DMS114 treated with DMSO at 0.1 percent for 48 hours (cell line): ENCODE measurements around the gene RASL12.
A peak's percentile ranks its signal among the peaks of the same experiment; 100 is the strongest.

Source experiments
- DNase-seq: peaks from one replicate; lab custom pipeline; 2025; ENCODE audit not compliant: unreplicated experiment; lab: John Stamatoyannopoulos, UW

Gene RASL12

DNA sequence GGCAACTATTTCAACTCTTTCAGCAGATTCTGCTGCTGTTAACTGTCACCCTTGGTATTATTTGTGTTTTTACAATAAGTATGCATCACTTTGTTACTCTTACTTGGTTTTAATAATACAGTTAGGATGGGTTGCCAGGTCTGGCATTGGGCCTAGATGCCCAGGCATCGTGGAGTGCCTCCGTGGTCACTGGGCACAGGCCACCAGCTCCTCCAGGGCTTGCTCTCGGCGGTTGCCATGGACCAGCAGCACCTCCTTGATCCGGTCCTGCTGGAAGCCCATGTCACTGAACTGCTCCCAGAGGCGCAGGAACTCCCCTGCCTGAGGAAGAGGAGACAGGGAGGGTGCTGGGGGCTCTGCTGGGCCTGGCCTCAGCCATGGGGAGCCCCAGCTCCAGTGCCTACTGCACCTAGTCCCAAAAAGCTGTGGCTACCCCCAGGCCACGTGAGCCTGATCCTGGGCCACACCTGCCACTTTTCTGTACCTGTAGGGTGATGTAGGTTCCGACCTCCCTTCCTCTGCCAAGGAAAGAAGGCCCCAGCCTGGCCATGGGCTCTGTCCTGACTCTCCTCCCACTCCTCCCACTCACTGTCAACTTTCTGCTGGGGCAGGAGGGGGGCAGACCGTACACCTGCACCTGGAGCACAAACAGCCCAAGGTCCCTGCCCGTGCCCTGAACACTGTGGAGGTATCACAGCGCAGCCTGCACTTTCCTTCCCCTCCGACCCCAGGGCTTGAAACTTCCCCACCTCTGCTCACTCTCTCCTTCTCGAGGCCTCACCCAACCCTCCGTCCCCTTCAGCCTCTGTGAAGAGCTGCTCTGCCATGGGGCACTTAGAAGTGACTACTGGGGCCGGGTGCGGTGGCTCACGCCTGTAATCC, 25.4 kb upstream of the RASL12 start:
- no peak for DNase-seq

DNA sequence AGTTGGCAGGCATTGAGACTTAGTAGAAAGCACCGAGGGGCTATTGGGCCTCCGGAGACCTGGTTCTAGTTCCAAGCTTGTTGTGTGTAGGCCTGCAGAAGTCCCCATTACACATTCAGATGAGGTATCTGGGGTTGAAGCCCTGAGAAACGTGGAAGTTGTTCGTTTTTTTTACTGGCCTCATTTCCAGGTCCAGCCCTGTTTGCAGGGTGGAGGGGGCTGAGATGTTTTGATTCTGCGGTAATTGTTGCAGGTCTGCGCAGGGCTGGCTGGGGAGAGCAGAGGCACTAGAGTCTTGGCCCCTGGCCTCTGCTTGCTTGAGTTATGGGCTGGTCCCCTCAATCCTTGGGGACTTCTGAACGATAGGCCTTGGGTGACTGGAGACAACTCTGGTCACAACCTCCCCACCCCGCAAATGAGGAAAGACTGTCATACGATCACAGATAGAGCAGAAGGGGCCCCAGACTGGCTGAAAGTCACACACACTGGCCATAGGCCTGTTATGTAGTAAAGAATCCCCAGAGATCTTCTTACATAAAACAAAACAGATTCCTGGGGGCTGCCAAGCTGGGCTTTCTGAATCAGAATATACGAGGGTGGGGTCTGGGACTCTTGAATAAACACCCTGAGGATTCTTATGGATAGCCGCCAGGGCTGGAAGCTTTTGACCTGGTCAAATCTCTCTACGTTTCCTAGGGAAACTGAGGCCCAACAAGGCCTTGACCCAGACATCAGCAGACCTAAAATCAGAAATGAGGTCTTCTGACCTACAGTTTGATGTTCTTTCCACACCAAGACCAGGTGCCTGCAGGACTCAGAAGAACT, 24.4 kb upstream of the RASL12 start:
- no peak for DNase-seq

DNA sequence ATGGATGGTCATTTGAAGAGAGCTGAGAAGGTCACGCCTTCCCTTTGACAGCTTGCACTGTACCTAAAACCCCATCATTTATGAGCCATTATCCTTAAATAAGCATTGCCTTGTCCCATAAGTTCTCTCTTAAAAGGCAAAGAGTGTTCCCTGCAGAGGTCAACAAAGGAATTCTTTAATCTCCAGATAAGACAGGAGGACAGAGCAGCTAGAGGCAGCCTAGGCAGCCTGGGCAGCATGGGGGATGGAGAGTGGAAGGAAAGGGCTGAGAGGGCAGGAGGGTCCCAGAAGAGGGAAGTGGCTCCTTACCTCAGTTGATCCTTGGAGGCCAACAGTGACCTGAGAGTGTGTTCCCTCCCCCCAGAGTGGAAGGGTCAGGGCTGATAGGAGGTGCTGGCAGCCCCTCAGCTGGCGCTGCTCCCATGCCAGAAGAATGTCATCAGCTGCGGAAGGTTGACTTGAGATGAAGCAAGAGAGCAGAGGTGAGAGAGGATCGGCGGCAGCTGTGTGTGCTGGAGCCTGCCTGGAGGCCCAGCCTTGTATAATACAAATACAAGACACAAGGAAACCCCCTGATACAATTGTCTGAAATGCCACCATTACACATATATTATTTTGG, 21.5 kb upstream of the RASL12 start:
- no peak for DNase-seq

DNA sequence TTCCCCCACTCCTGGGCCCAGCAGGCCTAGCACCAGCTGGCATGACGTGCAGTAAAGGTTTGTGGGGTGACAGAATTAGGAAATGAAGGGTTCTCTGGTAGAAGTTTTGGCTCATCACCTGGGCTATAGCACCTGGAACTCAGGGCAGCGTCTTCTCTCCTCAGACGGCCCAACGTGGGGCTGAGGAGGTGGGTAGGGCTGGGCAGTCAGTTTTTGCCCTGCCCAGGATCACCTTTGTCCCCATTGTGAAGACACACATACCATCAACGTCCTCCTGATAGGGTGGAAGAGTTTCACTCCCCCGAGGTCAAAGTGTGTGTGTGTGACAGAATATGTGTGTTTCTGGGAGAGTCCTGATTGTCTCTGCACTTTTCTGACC, 20.8 kb upstream of the RASL12 start:
- no peak for DNase-seq

DNA sequence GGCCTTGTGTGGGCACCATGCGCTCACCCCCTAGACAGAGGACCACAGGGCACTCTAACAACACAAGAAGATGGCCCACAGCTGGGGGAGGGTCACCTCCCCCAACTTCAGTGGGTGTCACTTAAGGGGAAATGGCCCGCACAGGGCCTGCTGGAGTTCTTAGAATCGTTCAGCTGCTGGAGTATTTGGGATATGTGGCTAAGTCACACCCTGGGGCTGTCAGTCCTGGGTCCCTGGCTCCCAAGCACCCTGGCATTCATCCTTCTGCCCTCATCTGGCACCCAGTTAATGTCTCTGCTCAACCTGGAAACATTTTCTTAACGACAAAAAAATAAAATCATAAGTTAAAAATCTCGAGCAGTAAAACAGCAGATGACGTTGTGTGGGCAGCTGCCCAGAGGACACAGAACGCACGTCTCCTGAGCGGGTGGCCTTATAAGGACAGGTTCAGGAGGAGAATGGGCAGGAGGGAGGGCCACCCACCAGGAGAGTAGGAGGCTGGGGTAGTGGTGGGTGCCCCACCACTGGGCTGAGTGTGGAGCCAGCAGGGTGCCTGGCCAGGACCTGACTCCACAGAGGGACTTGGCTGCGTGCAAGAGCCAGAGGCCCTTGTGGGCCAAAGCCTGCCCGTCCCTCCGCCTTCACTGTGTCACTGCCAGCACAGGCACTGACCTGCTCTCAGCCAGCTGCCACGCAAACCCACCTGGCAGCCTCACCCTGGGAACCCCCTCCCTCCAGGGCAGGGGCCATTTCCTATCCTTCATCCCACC, 20.3 kb upstream of the RASL12 start:
- DNase-seq, result no peak

DNA sequence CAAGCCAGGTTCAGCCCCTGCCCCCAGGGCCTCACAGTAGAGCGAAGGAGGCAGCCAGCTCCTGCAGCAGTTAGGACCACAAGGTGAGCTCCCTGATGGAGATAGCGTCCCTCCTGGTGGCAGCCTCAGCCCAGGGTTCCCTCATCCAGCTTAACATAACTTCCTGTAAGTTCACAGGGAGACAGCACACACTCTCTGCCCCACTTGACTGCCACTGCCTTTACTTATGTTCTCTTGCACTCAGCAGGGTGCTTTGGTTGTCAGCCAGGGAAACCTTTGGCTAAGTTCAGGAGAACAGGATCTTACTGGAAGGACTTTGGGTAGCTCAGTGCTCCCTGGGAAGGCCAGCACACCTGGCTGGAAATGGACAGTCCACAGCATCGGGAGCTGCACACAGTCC, 19.6 kb upstream of the RASL12 start:
- no peak for DNase-seq

DNA sequence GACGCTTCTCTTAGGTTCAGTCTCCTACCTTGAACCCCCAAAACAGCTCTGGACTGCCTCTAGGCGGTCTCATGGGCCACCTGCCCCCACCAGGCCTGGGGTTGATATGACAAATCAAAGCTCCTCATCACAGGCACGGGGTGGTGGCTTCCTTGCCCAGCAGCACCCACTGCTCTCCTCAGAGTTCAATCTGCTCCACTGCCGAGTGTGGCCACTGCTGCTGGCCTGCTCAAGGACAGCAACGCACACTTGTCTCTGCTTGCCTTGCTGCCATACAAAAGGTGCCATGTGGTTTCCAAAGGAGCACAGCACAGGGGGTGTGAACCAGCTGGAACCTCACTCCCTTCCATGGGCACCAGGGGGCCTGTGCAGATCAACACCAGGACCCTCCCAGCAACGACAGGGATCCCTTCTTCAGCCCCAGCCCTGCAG, 18.9 kb upstream of the RASL12 start:
- DNase-seq, result peak; percentile 27

DNA sequence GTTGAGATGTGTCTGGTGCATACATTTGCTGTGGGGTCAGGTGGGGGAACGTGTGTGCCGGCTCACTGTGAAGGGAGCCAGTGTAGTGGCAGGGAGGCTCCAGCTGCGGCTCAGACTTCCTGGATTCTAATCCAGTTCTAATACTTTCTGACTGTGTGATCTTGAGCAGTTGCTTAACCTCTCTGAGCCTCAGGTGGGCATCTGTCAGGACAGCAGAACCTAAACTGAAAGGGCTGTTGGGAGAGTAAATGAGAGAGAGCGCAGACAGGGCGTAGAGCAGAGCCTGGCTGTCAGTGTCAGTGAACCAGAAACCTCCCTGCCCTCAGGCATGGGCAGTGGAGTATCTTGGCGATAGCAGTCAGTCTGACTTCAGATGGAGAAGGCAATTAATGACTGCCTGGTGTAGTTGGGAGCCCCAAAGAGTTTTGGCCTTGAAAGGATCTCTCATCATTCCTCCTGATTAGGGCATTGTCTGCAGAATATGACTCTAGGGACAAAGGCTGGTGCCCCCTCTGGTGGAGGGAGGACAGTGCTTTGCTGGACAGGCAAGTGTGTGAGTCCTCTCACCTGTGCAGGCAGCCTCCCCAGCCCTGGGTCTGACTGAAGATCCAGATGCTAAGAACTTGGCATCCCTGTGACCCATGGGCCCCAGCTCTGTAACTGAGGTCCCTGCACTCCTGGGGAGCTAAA, 18.3 kb upstream of the RASL12 start:
- no peak for DNase-seq

DNA sequence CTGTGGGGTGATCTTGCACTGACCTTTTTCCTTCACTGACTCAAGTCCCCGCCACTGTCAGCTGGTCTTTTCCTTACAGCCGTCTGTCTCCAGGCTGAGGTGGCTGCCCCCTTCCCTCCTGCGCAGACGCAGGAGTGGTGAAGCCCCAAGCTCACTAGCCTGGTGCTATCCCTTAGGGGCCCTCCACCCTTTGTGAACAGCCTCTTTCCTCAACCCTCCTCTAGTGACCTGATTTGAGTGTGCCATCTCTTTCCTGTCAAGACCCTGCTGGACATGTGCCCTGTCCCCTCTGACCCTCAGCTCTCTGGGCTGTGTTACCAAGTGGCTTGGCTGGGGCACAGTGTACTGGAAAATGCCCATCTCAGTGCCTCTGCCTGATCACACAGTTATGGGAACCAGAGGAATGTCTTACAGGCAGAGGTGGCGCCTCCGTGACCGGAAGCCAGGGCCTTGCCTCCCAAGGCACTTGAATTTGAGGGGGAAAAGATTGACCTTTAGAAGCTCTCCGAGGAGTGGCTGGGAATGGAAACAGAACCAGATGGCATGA, 17.5 kb upstream of the RASL12 start:
- no peak for DNase-seq

DNA sequence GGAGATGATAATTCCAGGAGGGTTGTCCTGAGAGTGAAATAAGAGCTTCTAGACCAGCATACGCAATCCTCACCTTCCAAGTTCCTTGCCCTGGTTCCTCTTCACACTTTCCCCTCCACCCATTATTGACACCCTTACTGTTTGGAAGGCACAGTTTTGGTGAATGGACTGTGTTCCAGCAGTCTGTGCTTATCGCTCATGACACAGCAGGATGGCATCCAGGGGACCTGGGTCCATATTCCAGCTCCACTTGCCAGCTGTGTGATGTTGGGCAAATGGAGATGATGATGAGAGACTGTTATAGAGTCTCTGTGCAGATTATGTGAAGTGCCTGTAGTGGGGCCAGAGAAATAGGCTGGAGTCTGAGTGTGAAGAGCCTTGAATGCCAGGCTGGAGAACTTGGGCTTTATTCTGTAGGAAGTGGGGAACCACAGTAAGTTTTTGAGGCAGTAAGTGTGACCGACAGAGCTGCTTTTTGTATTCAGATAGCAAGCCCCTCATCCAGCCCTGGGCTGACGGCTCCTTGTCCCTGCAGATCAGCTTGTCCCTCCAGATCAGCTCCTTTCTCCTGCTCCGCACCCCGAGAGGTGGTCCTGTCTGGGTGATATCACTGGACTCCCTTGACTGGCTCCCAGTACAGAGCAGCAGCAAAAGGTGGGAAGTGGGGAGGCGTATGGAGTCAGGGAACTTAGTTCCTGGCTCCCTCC, 16.9 kb upstream of the RASL12 start:
- DNase-seq, result no peak

DNA sequence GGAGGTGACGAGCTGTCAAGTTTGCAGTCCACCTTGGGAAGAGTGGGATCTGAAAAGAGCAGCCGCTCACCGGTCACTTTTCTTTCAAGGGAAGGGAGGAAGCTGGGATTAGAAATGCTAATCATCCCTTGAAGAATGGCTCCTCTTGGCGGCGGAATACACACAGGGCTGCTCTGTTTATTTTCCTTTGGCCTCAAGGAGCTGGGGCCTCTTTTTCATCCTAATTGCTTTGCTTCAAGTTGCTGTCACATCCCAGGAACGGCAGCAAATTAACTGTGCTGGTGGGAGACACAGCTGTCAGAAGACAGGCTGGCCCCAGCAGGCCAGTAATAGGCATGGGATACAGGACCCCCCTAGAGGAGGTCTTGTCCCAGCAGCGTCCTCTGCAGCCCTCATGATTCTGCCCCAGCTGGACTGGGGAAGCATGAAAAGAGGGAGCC, 15.5 kb upstream of the RASL12 start:
- peak; percentile 19 for DNase-seq

DNA sequence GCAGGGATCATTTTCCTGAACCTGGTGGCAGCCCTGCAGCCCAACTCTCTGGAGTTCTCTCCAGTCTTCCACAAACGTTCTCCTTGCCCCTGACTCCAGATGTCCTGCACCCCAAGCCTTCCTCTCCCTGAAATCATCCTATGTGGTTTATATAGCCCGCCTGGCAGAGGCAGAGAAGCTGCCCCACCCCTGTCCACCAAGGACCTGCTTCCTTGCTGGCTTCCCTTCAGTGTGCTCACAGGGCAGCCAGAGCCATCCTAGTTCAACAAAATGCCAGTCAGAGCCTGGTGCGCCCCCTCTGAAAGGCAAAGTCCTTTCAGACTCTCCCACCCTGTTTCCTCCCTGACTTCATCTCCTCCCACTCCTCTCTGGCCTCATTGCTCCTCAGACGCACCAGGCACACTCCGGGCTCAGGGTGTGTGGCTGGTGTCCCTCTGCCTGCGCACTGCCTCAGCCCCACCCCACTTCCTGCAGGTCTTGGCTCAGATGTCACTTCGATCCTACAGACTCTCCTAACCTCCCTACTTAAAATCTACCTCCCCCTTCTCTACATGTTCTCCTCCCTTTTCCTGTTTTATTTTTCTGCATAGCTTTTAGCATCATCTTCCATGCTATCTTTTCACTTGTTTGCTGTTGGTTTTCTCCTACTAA, 14.6 kb upstream of the RASL12 start:
- no peak for DNase-seq

DNA sequence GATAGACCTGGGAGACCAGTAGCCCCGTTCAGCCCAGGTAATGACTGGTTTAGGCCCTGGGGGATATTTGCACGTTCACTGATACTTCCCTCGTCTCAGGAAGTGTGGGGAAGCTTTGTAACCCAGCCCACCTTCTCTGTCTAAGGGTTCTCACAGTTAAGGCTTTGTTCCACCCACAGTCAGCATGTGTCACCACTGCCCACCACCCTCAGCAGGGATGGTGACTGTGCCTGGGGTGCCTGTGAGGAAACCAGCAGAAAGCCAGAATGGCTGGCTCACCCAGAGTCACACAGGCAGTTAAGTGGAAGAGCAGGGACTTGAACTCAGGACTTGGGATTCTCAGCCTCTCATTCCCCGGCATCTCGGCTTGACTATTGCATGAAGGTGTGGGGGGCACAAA, 14.0 kb upstream of the RASL12 start:
- no peak for DNase-seq

DNA sequence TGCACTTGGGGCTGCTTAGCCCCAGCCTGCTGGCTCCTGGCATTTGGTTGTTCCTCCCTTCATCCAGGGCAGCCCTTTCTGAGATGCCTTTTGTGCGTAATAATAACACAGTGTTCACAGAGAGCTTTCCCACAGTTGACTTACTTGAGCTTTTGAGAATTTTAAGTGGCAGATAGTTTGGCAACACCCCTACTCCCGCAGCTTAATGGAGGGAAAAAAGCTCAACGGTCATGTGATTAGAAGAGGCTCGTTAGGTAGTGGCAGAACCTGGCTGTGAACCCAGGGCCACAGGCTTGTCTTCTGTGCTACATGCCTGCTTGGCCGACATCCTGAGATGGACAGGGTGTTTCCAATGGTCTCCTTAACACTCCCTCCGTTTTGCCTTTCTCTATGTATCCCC, 13.5 kb upstream of the RASL12 start:
- no peak for DNase-seq

DNA sequence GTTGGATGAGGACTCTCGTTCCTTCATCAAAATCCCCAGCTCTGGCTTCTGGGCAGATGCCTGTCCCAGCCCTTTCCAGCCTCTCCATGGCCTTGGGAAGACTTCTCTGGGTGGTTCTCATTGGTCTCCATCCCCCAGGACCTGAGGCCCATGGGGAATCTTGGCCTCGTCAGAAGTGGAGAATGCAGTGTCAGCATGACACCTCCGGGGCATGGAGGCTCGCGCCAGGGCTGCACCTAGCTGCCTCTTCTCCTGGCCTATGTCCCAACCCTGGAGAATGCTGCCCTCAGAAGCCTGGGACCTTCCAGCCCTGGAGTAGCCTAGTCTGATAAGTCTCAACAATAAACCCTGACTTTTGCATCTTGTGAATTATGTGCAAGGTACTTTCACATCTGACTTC, 11.8 kb upstream of the RASL12 start:
- DNase-seq, result no peak

DNA sequence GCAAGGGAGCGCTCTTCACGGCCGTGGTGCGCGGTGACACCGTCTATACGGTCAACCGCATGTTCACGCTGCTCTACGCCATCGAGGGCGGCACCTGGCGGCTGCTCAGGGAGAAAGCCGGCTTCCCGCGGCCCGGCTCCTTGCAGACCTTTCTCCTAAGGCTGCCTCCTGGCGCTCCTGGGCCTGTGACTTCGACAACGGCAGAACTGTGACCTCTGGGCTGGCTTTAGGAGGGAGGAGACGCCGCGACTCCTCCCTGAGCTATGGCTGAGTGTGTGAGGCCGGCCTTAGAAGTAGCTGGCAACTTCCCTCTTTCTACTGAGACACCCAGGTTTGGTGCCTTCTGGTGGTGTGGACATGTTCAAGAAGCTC, 10.2 kb upstream of the RASL12 start:
- no peak for DNase-seq

DNA sequence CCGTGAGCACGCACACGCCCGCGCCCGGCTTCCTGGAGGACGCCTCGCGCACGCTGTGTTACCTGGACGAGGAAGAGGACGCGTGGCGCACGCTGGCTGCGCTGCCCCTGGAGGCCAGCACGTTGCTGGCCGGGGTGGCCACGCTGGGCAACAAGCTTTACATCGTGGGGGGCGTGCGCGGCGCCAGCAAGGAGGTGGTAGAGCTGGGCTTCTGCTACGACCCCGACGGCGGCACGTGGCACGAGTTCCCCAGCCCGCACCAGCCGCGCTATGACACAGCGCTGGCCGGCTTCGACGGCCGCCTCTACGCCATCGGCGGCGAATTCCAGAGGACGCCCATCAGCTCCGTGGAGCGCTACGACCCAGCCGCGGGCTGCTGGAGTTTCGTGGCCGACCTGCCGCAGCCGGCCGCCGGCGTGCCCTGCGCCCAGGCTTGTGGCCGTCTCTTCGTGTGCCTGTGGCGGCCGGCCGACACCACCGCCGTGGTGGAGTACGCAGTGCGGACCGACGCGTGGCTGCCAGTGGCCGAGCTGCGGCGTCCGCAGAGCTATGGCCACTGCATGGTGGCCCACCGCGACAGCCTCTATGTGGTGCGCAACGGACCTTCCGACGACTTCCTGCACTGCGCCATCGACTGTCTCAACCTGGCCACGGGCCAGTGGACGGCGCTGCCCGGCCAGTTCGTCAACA, 9.6 kb upstream of the RASL12 start:
- no peak for DNase-seq

DNA sequence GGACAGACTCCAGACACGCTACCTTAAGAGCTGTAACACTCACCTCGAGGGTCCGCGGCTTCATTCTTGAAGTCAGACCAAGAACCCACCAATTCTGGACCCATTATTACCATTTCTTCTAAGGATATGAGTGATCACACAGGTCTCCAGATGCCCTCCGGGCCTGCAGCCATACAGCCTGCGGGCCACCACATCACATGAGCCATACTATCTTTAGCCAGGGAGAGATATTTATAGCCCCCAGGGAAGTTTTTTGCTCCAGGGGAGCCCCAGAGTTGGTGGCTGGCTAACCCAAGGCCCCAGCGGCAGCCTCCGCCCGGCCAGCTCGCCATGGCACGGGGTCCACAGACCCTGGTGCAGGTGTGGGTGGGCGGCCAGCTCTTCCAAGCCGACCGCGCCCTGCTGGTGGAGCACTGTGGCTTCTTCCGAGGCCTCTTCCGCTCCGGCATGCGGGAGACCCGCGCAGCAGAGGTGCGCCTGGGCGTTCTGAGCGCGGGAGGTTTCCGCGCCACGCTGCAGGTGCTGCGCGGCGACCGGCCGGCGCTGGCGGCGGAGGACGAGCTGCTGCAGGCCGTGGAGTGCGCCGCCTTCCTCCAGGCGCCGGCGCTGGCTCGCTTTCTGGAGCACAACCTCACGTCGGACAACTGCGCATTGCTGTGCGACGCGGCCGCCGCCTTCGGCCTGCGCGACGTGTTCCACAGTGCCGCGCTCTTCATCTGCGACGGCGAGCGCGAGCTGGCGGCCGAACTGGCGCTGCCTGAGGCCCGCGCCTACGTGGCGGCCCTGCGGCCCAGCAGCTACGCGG, 8.9 kb upstream of the RASL12 start, which contains the start of gene KBTBD13:
Gene KBTBD13, plus strand, starts transcription at position 261 of the 805 bp plus-strand sequence. Its CDS starts 70 bp downstream, at position 331.
- DNase-seq, result no peak
